K562 (cell line): Measurements from ENCODE around the gene RARG. TPM values are rescaled to one million over a fixed set of nuclear protein-coding genes. Genes with fewer than 3 reads are reported as not detected.

Experiments used
- ATAC-seq: fragments of 200-7000 bp; cut with Tn5 transposase; 3 replicates; pipeline ENCODE4 v1.9.1; 2020; ENCODE audit warnings: moderate library complexity
- BruUV-seq: library from RNA; stranded (reverse); fragments of 400-500 nt; replicated peaks from 2 replicates; lab custom pipeline; 2021; lab: Mats Ljungman, UMichigan
- CTCF ChIA-PET: fragments of 300-600 bp; formaldehyde crosslinking; extraction: SDS; loops from one replicate; lab custom pipeline; 2021; ENCODE audit warnings: low intra/inter-chr PET ratio; lab: Yijun Ruan, JAX
- POLR2A ChIA-PET: fragments of 300-600, 350-650 bp; sonication (Branson Sonifier 250); formaldehyde crosslinking; extraction: SDS; loops from one replicate; lab custom pipeline; 2021; ENCODE audit warnings: antibody characterized with exemption, inconsistent platforms; lab: Yijun Ruan, JAX
- DNase-seq, 4 experiments: peaks; one replicate each; pipeline versions ENCODE4 v3.0.0 to v3.0.0-alpha.2; 2011 to 2018; ENCODE audit warnings: low spot score in 3 of 4, mixed read lengths in 3 of 4; ENCODE audit errors: extremely low read depth in 1 of 4
- FAIRE-seq: peaks from 2 replicates; lab custom pipeline; 2011; peaks lifted over from hg19 to GRCh38; lab: Jason Lieb, UNC
- H2AFZ ChIP-seq: 2 replicates; pipeline ENCODE4 v1.6.0; 2011; ENCODE audit warnings: low read depth, low read length, control low read depth, inconsistent platforms
- H3K27ac ChIP-seq: fragments of 200-600 bp; 3 replicates; pipeline ENCODE4 v1.8.0; 2011; ENCODE audit warnings: low read depth, mild to moderate bottlenecking, control low read depth, inconsistent platforms, low read length, moderate library complexity, mixed read lengths; ENCODE audit errors: extremely low read depth
- H3K27me3 ChIP-seq, 2 experiments: fragments of 300-600 bp in 1 of 2; 2 replicates in 1 of 2; 3 replicates in 1 of 2; pipeline versions ENCODE4 v1.6.0 to v1.8.0; 2011; ENCODE audit warnings: inconsistent platforms in 2 of 2, low read length in 2 of 2, mild to moderate bottlenecking in 1 of 2, mixed read lengths in 1 of 2, moderate library complexity in 1 of 2; ENCODE audit not compliant: control insufficient read depth in 2 of 2, insufficient read depth in 2 of 2
- H3K36me3 ChIP-seq: fragments of 300-600 bp; 3 replicates; pipeline ENCODE4 v1.8.0; 2011; ENCODE audit warnings: mild to moderate bottlenecking, low read length, inconsistent platforms; ENCODE audit not compliant: control insufficient read depth, insufficient read depth
- H3K4me1 ChIP-seq, 2 experiments: fragments of 200-600 bp in 1 of 2; replicated peaks in 1 of 2; 2 replicates in 1 of 2; 3 replicates in 1 of 2; pipeline versions ENCODE4 v1.5.1 to v1.8.0; 2011; ENCODE audit warnings: inconsistent platforms in 2 of 2, low read length in 2 of 2, mild to moderate bottlenecking in 1 of 2, mixed read lengths in 1 of 2, moderate library complexity in 1 of 2; ENCODE audit not compliant: control insufficient read depth in 2 of 2, insufficient read depth in 2 of 2
- H3K4me2 ChIP-seq: 2 replicates; pipeline ENCODE4 v1.6.1; 2011; ENCODE audit warnings: low read length, control low read depth, inconsistent platforms, mixed read lengths; ENCODE audit not compliant: insufficient read depth
- H3K4me3 ChIP-seq: fragments of 200-600 bp; sonication (generic), shearing (Covaris generic); 2 replicates; pipeline ENCODE4 v1.5.1; 2016; ENCODE audit warnings: control low read depth, inconsistent platforms
- H3K79me2 ChIP-seq: fragments of 200-600 bp; 3 replicates; pipeline ENCODE4 v1.8.0; 2011; ENCODE audit warnings: low read length, inconsistent platforms; ENCODE audit not compliant: control insufficient read depth, insufficient read depth
- H3K9ac ChIP-seq, 2 experiments: 2 replicates each; pipeline versions ENCODE4 v1.6.0 to v1.6.1; 2011; ENCODE audit warnings: low read depth in 2 of 2, low read length in 2 of 2, control low read depth in 1 of 2, inconsistent platforms in 1 of 2, mild to moderate bottlenecking in 1 of 2, mixed read lengths in 1 of 2; ENCODE audit not compliant: insufficient read depth in 1 of 2
- H3K9me1 ChIP-seq: one replicate; pipeline ENCODE4 v1.6.0; 2011; ENCODE audit warnings: inconsistent platforms, mild to moderate bottlenecking, low read length, moderate library complexity; ENCODE audit not compliant: control insufficient read depth, insufficient read depth
- H3K9me3 ChIP-seq: replicated peaks from 2 replicates; pipeline ENCODE4 v1.5.1; 2011; ENCODE audit warnings: low read depth, low read length, inconsistent platforms; ENCODE audit not compliant: control insufficient read depth, insufficient read depth
- H4K20me1 ChIP-seq: replicated peaks from 2 replicates; pipeline ENCODE4 v1.6.1; 2011; ENCODE audit warnings: low read length, inconsistent platforms, mixed read lengths; ENCODE audit not compliant: control insufficient read depth, insufficient read depth
- BRD4 ChIP-seq: fragments of 200-600 bp; sonication (generic); IDR thresholded peaks from 2 replicates; pipeline ENCODE4 v1.6.1; 2017; ENCODE audit warnings: inconsistent platforms
- CBX3 ChIP-seq, 2 experiments: IDR thresholded peaks; 1 replicate in 1 of 2; 2 replicates in 1 of 2; pipeline ENCODE4 v1.6.1; 2012; ENCODE audit warnings: inconsistent platforms in 2 of 2, low read length in 2 of 2, borderline replicate concordance in 1 of 2, control low read depth in 1 of 2
- DNMT1 ChIP-seq: fragments of 450-650 bp; IDR thresholded peaks from 2 replicates; pipeline ENCODE4 v1.6.1; 2016; ENCODE audit warnings: antibody characterized with exemption, mild to moderate bottlenecking
- KAT8 ChIP-seq: fragments of 450-650 bp; IDR thresholded peaks from 2 replicates; pipeline ENCODE4 v1.6.1; 2016; ENCODE audit warnings: low read depth, mild to moderate bottlenecking
- MBD2 ChIP-seq: sonication (generic); IDR thresholded peaks from 2 replicates; pipeline ENCODE4 v1.6.1; 2016; ENCODE audit warnings: low read depth, borderline replicate concordance
- NEUROD1 ChIP-seq: fragments of 150-350 bp; IDR thresholded peaks from 2 replicates; pipeline ENCODE4 v1.6.1; 2014; ENCODE audit warnings: borderline replicate concordance, low read length, low read depth; ENCODE audit not compliant: partially characterized antibody
- PURB ChIP-seq: sonication (generic); formaldehyde crosslinking; IDR thresholded peaks from 2 replicates; pipeline ENCODE4 v1.9.0; 2021; ENCODE audit warnings: low read depth, mild to moderate bottlenecking, missing genetic modification reagents
- PYGO2 ChIP-seq: fragments of 450-650 bp; IDR thresholded peaks from 2 replicates; pipeline ENCODE4 v1.6.1; 2016; ENCODE audit warnings: mild to moderate bottlenecking, missing genetic modification characterization, moderate library complexity, missing compliant biosample characterization
- SLC30A9 ChIP-seq: fragments of 250-450 bp; sonication (Bioruptor Pico); IDR thresholded peaks from 2 replicates; pipeline ENCODE4 v1.8.0; 2022; ENCODE audit warnings: mild to moderate bottlenecking, moderate library complexity
- SNRNP70 ChIP-seq: fragments of 200-400 bp; formaldehyde crosslinking; optimal IDR thresholded peaks from 2 replicates; pipeline ENCODE3; 2017; ENCODE audit warnings: low read depth, low read length
- SUPT5H ChIP-seq: fragments of 450-650 bp; IDR thresholded peaks from 2 replicates; pipeline ENCODE4 v1.6.1; 2016
- ZFP91 ChIP-seq: sonication (generic); formaldehyde crosslinking; IDR thresholded peaks from 2 replicates; pipeline ENCODE4 v1.8.0; 2022; ENCODE audit warnings: mild to moderate bottlenecking, missing genetic modification reagents
- ZNF121 ChIP-seq: sonication (generic); formaldehyde crosslinking; conservative IDR thresholded peaks from 2 replicates; pipeline ENCODE4 v1.8.0; 2022; ENCODE audit warnings: missing genetic modification reagents
- ZNF146 ChIP-seq: IDR thresholded peaks from one replicate; pipeline ENCODE4 v1.6.1; 2018; ENCODE audit warnings: missing compliant biosample characterization; ENCODE audit not compliant: unreplicated experiment
- ZNF311 ChIP-seq: fragments of 250-450 bp; sonication (Bioruptor Pico); IDR thresholded peaks from 2 replicates; pipeline ENCODE4 v1.4.0; 2020; ENCODE audit warnings: mild to moderate bottlenecking, moderate library complexity
- ZNF561 ChIP-seq: fragments of 450-650 bp; formaldehyde crosslinking; conservative IDR thresholded peaks from 2 replicates; pipeline ENCODE4 v1.4.0; 2020; ENCODE audit warnings: mild to moderate bottlenecking, moderate library complexity
- WGBS: fragments of 100-300 bp; shearing (Covaris generic); methylation state at CpG from one replicate; pipeline ENCODE4 v1.1.6; 2016; ENCODE audit warnings: low coverage, mixed read lengths; ENCODE audit not compliant: insufficient coverage; ENCODE audit errors: missing lambda C conversion rate; 5-methylcytosine and 5-hydroxymethylcytosine counted together
- in situ Hi-C: fragments of 300-500 bp; cut with MboI; formaldehyde crosslinking; loops from 4 replicates; pipeline ENCODE4 v1.15.0; 2018; ENCODE audit warnings: inconsistent platforms, mixed read lengths
- intact Hi-C: fragments of 100-400 bp; cut with micrococcal nuclease; formaldehyde crosslinking; loops from 2 replicates; pipeline ENCODE4 v1.14.2; 2022
- polyA plus RNA-seq, 8 experiments: library from polyadenylated mRNA; depleted of rRNA in 4 of 8; stranded (reverse) in 5 of 8; unstranded in 3 of 8; fragments of >200 nt; fragmentation: Nextera tagmentation in 2 of 8; fragmentation: Illumina TruSeq in 1 of 8; extraction: Ambion mirVana in 2 of 8; extraction: Trizol in 1 of 8; gene quantifications; 2 replicates each; pipeline versions ENCODE4 v1.2.1 to v1.2.3, GENCODE V29; 2011 to 2014; ENCODE audit warnings: inconsistent platforms in 1 of 8, missing spikeins in 1 of 8
- total RNA-seq, 7 experiments: library from RNA; depleted of rRNA in 6 of 7; stranded (reverse); fragments of >200 nt in 6 of 7; fragmentation: Illumina TruSeq in 2 of 7; extraction: Trizol in 2 of 7; gene quantifications; 2 replicates each; pipeline versions ENCODE4 v1.2.1 to v1.2.3, GENCODE V29; 2011 to 2021; ENCODE audit warnings: low replicate concordance in 1 of 7

RARG gene
- total and polyA plus RNA-seq, 9 of the 15 experiments (the other 6 are each of a cell fraction or from before 2014, with no cell fraction given): 0.18 to 7.6 (median 3.8) TPM

DNA sequence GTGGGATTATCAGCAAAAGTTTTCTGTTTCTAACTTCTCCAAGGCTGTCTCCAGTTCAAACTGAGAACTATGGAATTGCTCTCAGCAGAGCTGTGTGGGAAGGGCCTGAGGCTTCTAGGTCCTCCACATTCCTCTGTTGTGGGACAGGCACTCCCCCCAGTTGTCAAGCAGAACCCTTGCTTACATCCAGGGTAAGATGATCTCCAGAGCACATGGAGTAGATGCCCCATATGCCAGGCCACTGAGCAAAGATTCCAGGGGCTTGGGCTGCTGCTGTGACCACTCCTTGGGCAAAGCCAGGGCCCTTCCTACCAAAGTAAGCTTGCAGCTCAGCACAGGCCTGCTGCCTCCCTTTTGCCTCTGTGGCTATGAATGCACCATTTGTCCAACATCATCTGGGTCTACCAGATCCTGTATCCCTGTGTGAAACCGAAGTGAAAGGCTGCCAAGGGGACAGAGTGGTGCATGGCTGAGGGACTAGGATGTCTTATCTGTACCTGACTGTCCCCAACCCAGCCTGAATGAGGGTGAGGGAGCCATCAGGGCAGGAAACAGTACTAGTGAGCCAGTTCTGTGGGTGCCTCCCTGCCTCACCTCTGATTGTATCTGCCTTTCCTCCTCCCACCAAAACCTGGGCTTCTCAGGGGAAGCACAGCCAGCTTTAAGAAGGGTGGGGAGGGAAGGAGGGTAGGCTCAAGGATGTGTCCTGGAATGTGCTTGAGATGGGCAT, 23.0 kb upstream of the RARG start:
- H3K4me2 ChIP-seq: no peak overlapping the region
- in situ Hi-C loops (no loop called here), intact Hi-C loops (no loop called here)
- peaks cover 19% of the 10 kb centered on the region; the same call in 2 of the 3 replicates for H3K36me3 ChIP-seq
- H3K79me2 ChIP-seq: peaks cover 27% of the 10 kb centered on the region
- no peaks in the 10 kb centered on the region for H3K9me1 ChIP-seq
- DNase-seq: no peak
- ChIA-PET POLR2A (interaction anchor here (0.6 to 3.0 kb wide), 4 partner anchors 11 to 74 kb away, joined by 3 to 9 read pairs (median 6); partner anchors contain the start of genes CSAD, ESPL1 and ZNF740), CTCF (no interaction called here)
- no peak overlapping the region for H3K27ac ChIP-seq
- 14% methylated on average over 1 of the region's 1 CpG for WGBS
- H2AFZ ChIP-seq: no peak overlapping the region
- no peaks in the 10 kb centered on the region for H3K9me3 ChIP-seq
- BruUV-seq: no TSS peak
- ATAC-seq: no peak
- TF ChIP-seq NEUROD1: no peak
- no peak for TF ChIP-seq ZNF561
- no peak for TF ChIP-seq ZNF121 (CRISPR knock-in tag)
- no peak for TF ChIP-seq SUPT5H
- TF ChIP-seq ZFP91 (CRISPR knock-in tag): no peak
- no peak for TF ChIP-seq CBX3 (IDR thresholded peaks at IDR 0.05; ENCODE audit: borderline replicate concordance in 1 of 2, low read length in 2 of 2)
- TF ChIP-seq KAT8: no peak
- no peak for TF ChIP-seq ZNF311 (CRISPR knock-in tag)
- TF ChIP-seq PYGO2 (tag): no peak
- no peak for TF ChIP-seq ZNF146 (CRISPR knock-in tag)
- no peak for TF ChIP-seq DNMT1
- no peak for TF ChIP-seq MBD2
- TF ChIP-seq PURB: no peak
- no peak for TF ChIP-seq SNRNP70
- TF ChIP-seq SLC30A9: no peak
- no peak for TF ChIP-seq BRD4
- no peaks in the 10 kb centered on the region for H4K20me1 ChIP-seq
- no peaks in the 10 kb centered on the region for H3K27me3 ChIP-seq
- FAIRE-seq: no peak
- peak overlapping the region in 1 of 2 experiments; percentile 0; a peak in 1 of 4 replicates for H3K9ac ChIP-seq
- no peak overlapping the region for H3K4me3 ChIP-seq
- H3K4me1 ChIP-seq: peaks cover 33 to 37% of the 10 kb centered on the region in 2 experiments; a peak in 4 of 5 replicates
